Immature natural killer cell (primary cell): ENCODE data around the gene TTC16. TPM values are rescaled to one million over a fixed set of nuclear protein-coding genes. Genes with fewer than 3 reads are reported as not detected.

Experiments
- DNase-seq, 3 donors: peaks; one replicate each; pipeline ENCODE4 v3.0.0; 2022; ENCODE audit warnings: mixed read lengths in 1 of 3
- H3K27ac Mint-ChIP-seq, 6 donors: one replicate each; pipeline ENCODE4 v1.8.0; 2020; ENCODE audit warnings: mixed read lengths in 6 of 6, mild to moderate bottlenecking in 5 of 6, inconsistent platforms in 4 of 6, moderate library complexity in 3 of 6
- H3K27me3 Mint-ChIP-seq, 3 donors: one replicate each; pipeline ENCODE4 v1.8.0; 2020 to 2021; ENCODE audit warnings: low read depth in 3 of 3, mild to moderate bottlenecking in 3 of 3, mixed read lengths in 3 of 3, moderate library complexity in 3 of 3, inconsistent platforms in 1 of 3
- H3K36me3 Mint-ChIP-seq, 3 donors: one replicate each; pipeline ENCODE4 v1.8.0; 2020; ENCODE audit warnings: mixed read lengths in 3 of 3, inconsistent platforms in 2 of 3, mild to moderate bottlenecking in 2 of 3
- H3K4me1 Mint-ChIP-seq, 2 donors: one replicate each; pipeline ENCODE4 v1.8.0; 2020; ENCODE audit warnings: inconsistent platforms in 2 of 2, mild to moderate bottlenecking in 2 of 2, mixed read lengths in 2 of 2, moderate library complexity in 1 of 2
- H3K4me3 Mint-ChIP-seq, 5 donors: one replicate each; pipeline ENCODE4 v1.8.0; 2020; ENCODE audit warnings: mild to moderate bottlenecking in 5 of 5, mixed read lengths in 5 of 5, inconsistent platforms in 3 of 5, moderate library complexity in 3 of 5
- H3K9me3 Mint-ChIP-seq, 6 donors: one replicate each; pipeline ENCODE4 v1.8.0; 2020; ENCODE audit warnings: mild to moderate bottlenecking in 6 of 6, mixed read lengths in 6 of 6, inconsistent platforms in 4 of 6, moderate library complexity in 3 of 6
- polyA plus RNA-seq, 3 donors: library from polyadenylated mRNA; unstranded; fragments of 300-500 nt; fragmentation: Illumina TruSeq; gene quantifications; one replicate each; pipeline ENCODE4 v1.2.3, GENCODE V29; 2021

The TTC16 gene
- polyA plus RNA-seq, 3 donors from 2014 or later: 1.3 to 2.4 TPM; not detected in 1

DNA sequence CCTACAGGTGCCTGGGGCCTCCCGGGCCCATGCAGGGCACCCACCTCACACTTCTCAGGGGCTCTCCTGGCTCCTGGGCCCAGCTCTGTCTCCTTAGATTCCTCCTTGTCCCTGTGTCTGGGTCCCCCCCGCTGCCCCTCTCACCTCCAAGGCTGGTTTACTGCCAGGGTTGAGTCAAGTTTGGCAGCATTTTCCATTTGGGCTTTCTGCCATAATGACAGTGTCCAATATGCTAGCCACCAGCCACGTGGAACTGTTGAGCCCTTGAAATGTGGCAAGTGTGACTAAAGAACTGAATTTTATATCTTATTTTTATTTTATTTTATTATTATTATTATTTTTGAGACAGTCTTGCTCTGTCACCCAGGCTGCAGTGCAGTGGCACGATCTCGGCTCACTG is 1.9 kb downstream of the TTC16 start:
- Mint-ChIP-seq H3K36me3 (no peaks in the 10 kb centered on the region), H3K9me3 (no peaks in the 10 kb centered on the region), H3K4me3 (peak overlapping the region in 1 of 5 donors; percentile 45), H3K27ac (peak overlapping the region in 2 of 6 donors; percentile 57 to 77), H3K27me3 (peaks cover 3 to 7% (median 3%) of the 10 kb centered on the region in 3 donors), H3K4me1 (peaks cover 24 to 35% of the 10 kb centered on the region in 2 donors)
- no peak for DNase-seq

DNA sequence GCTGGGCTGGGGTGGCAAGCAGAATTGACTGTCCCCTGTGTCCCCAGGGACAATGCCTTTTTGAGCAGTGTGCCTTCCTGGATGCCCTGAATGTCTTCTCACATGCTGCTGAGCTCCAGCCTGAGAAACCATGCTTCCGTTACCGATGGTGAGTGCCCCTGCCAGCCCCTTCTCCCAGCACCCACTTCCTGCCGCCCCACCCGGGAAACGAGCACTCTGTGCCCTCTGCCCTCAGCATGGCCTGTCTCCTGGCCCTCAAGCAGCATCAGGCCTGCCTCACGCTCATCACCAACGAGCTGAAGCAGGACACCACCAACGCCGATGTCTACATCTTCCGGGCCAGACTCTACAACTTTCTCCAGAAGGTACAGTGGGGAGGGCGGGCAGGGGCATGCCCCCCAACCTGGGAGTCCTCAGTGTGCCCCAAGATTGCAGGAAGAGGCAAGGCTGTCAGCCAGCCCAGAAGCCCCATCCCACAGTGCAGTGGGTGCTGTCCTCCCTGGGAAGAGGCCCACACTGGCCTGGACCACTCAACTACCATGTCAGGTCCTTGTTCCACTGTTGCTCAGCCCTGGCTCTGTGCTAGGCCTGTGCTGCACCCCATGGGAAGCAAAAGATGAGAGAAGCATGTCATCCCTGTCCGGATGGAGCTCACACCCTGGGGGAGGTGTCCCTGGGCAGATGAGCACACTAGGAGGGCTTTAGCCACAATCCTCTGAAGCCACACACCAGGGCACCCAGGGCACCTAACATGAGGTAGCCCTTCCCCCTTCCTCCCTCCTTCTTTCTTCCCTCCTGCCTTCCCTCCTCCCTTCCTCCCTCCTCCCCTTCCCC is 4.4 kb downstream of the TTC16 start:
- Mint-ChIP-seq H3K4me1 (peaks cover 23 to 26% of the 10 kb centered on the region in 2 donors), H3K9me3 (no peaks in the 10 kb centered on the region), H3K27ac (peak overlapping the region; percentile 60 to 95 (median 86)), H3K27me3 (peaks cover 3 to 8% (median 3%) of the 10 kb centered on the region in 3 donors), H3K36me3 (no peaks in the 10 kb centered on the region), H3K4me3 (peak overlapping the region; percentile 43 to 75 (median 66))
- DNase-seq: peak in 1 of 3 donors; percentile 62

DNA sequence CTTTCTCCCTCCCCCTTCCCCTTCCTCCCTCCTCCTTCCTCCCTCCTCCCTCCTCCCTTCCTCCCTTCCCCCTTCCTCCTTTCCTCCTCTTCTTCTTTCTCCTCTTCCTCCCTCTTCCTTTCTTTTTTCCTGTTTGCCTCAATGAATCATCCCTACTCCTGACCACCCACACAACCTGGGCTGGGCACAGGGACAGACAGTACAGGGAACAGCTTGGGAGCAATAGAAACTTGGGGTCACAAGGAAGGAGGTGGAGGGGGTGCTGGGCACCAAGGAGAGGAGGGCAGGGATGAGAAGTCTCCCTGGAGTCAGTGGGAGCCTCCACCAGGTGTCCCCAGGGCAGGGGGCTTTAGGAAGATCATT is 5.0 kb downstream of the TTC16 start:
- peak overlapping the region; percentile 45 to 86 (median 58) for H3K4me3 Mint-ChIP-seq
- H3K4me1 Mint-ChIP-seq: peaks cover 17 to 24% of the 10 kb centered on the region in 2 donors
- H3K27me3 Mint-ChIP-seq: peaks cover 3 to 4% (median 3%) of the 10 kb centered on the region in 3 donors
- no peak for DNase-seq
- H3K27ac Mint-ChIP-seq: peak overlapping the region; percentile 60 to 91 (median 82)
- H3K36me3 Mint-ChIP-seq: no peaks in the 10 kb centered on the region
- H3K9me3 Mint-ChIP-seq: no peaks in the 10 kb centered on the region

DNA sequence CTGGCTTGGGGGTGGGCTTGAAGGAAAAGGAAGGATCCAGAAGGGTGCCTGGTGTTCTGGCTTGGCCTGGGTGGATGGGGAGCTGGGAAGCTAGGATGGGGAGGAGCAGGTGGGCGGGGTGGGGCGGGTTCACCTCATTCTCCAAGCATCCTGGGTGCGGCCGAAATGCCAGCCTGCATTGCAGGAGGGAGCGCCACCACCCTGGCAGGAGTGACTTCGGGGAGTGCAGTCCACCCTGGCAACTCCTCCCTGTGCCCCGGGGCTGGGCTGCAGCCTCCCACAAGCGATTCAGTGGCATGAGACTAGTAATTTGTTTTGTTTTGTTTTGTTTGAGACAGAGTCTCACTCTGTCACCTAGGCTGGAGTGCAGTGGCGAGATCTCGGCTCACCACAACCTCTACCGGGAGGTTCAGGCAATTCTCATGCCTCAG is 5.5 kb downstream of the TTC16 start:
- peak in 1 of 3 donors; percentile 52 for DNase-seq
- Mint-ChIP-seq H3K9me3 (no peaks in the 10 kb centered on the region), H3K27me3 (peaks cover 2 to 3% (median 2%) of the 10 kb centered on the region in 3 donors), H3K36me3 (no peaks in the 10 kb centered on the region), H3K4me1 (peaks cover 13 to 19% of the 10 kb centered on the region in 2 donors), H3K27ac (peak overlapping the region; percentile 60 to 91 (median 82)), H3K4me3 (peak overlapping the region; percentile 52 to 86 (median 66))

DNA sequence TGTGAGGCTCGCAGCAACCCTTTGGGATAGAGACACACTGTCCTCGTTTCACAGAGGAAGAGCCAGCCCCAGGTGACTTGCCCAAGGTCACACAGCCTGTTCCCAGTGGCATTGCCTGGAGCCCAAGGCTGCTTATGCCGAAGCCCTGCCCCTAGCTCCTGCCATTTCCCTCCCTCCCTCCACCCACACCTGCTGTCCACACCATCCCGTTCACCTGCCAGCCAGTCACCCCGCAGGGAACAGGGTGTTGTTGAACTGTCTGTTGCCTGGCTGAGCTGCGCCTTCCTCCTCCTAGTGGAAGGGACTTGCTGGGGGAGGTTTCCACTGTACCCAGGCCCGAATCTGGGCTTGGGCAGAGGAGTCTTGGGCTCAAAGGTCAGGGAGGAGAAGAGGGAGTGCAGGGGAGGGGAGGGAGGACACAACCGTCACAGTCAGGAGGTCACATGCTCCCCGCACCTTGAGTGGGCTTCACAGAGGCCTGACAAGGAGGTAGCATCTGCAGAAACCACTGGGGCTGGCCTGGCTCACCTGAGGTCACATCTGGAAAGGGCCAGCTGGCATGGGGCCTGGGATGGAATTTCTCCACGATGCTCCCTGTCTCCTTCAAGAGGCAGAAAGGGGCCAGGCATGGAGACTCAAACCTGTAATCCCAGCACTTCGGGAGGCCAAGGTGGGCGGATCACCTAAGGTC is 6.3 kb downstream of the TTC16 start:
- Mint-ChIP-seq H3K4me1 (peaks cover 13 to 19% of the 10 kb centered on the region in 2 donors), H3K27ac (peak overlapping the region in 5 of 6 donors; percentile 17 to 91 (median 60)), H3K9me3 (no peaks in the 10 kb centered on the region), H3K27me3 (peaks cover 2 to 3% (median 2%) of the 10 kb centered on the region in 3 donors), H3K36me3 (no peaks in the 10 kb centered on the region), H3K4me3 (peak overlapping the region in 2 of 5 donors; percentile 10 to 86)
- DNase-seq: no peak

DNA sequence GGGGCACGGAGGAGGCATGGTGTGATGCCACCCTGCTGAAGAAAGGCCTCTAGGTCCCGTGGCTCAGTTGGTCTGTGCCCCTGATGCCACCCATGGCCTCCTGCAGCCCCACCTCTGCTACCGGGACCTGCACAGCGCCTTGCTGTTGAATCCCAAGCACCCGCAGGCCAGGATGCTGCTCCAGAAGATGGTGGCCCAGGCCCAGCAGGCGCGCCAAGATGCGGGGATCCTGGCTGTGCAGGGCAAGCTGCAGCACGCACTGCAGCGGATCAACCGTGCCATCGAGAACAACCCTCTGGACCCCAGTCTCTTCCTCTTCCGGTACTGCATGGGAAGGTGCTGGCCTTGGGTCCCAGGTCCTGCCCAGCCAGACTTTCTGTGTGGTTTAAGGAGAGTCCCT is 7.1 kb downstream of the TTC16 start:
- Mint-ChIP-seq H3K27me3 (peaks cover 2 to 3% (median 2%) of the 10 kb centered on the region in 3 donors), H3K4me3 (peak overlapping the region in 1 of 5 donors; percentile 29), H3K36me3 (no peaks in the 10 kb centered on the region), H3K4me1 (peaks cover 13 to 19% of the 10 kb centered on the region in 2 donors), H3K27ac (peak overlapping the region in 1 of 6 donors; percentile 62), H3K9me3 (no peaks in the 10 kb centered on the region)
- no peak for DNase-seq

DNA sequence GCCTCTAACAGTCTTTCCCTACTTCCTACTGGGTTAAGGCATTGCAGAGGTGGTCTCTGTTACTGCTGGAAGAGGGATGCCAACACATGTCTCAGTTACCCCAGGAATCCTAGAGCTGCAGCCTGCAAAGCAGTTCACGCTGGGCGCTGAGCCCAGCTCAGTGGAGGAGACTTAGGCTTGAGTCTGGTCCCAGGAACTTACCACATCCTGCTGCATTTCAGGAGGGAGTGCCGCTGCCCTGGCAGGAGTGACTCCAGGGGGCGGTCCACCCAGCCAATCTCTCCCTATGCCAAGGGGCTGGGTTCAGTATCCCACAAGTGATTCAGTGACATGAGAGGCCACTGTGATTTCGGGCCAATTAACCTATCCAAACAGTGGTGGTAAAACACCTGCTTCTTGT is 7.6 kb downstream of the TTC16 start:
- H3K4me1 Mint-ChIP-seq: peaks cover 13 to 19% of the 10 kb centered on the region in 2 donors
- no peak for DNase-seq
- no peaks in the 10 kb centered on the region for H3K36me3 Mint-ChIP-seq
- H3K9me3 Mint-ChIP-seq: no peaks in the 10 kb centered on the region
- H3K4me3 Mint-ChIP-seq: peak overlapping the region in 1 of 5 donors; percentile 29
- peaks cover 2 to 3% (median 2%) of the 10 kb centered on the region in 3 donors for H3K27me3 Mint-ChIP-seq
- H3K27ac Mint-ChIP-seq: peak overlapping the region in 1 of 6 donors; percentile 62

DNA sequence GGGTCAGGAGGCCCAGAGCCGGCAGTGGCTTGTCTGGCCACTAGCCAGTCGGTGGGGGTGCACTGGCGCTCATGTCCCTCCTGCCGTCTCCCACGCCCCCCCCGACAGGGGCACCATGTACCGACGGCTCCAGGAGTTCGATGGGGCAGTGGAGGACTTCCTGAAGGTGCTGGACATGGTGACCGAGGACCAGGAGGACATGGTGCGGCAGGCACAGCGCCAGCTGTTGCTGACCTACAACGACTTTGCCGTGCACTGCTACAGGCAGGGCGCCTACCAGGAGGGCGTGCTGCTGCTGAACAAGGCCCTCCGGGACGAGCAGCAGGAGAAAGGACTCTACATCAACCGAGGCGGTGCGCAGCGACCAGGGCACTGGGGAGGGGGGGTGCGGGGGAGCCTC is 8.1 kb downstream of the TTC16 start:
- no peaks in the 10 kb centered on the region for H3K9me3 Mint-ChIP-seq
- no peak for DNase-seq
- H3K27ac Mint-ChIP-seq: no peak overlapping the region
- H3K4me1 Mint-ChIP-seq: peaks cover 13 to 19% of the 10 kb centered on the region in 2 donors
- H3K36me3 Mint-ChIP-seq: no peaks in the 10 kb centered on the region
- peaks cover 2 to 3% (median 2%) of the 10 kb centered on the region in 3 donors for H3K27me3 Mint-ChIP-seq
- no peak overlapping the region for H3K4me3 Mint-ChIP-seq

DNA sequence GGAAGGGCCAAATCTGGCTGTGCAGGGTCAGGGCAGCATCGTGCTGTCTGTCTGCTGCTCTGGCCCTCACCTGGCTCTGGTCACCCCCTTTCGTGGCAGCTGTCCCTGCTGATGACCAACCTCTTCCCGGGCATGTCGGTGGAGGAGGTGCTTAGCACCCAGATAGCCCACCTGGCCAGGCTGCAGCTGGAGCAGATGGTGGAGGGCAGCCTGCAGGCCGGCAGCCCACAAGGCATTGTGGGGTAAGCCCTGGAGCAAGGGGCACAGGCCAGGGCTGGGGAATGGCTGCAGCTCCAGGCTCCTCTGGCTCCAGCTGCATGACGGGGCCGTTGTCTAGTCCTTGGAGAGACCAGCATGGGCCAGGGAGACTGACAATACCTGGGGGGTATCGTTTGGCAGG is 11.0 kb downstream of the TTC16 start:
- Mint-ChIP-seq H3K4me3 (no peak overlapping the region), H3K27me3 (peaks cover 0 to 3% (median 1%) of the 10 kb centered on the region in 3 donors), H3K36me3 (no peaks in the 10 kb centered on the region), H3K4me1 (no peaks in the 10 kb centered on the region), H3K9me3 (no peaks in the 10 kb centered on the region), H3K27ac (no peak overlapping the region)
- no peak for DNase-seq

DNA sequence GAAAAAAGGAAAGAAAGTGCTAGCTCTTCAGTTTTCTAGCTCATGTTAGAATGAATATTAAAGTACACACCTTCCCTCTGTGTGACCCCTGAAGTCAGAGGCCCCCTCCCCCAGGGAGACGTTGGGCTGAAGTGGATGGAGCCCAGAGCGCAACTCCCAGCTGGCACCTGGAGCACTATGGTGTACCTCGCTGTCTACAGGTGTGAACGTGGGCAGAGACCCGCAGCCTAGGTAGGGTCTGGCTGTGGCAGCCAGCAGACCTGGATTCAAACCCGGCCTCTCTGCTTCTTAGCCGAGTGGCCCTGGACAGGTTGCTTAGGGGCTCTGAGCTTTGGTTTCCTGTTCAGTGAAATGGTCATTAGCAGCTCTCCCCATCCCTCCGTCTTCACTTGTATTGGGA is 12.9 kb downstream of the TTC16 start:
- Mint-ChIP-seq H3K4me1 (peaks cover 3 to 4% of the 10 kb centered on the region in 2 donors), H3K27me3 (peaks cover 0 to 5% (median 1%) of the 10 kb centered on the region in 3 donors), H3K36me3 (no peaks in the 10 kb centered on the region), H3K27ac (no peak overlapping the region), H3K9me3 (no peaks in the 10 kb centered on the region), H3K4me3 (no peak overlapping the region)
- no peak for DNase-seq

DNA sequence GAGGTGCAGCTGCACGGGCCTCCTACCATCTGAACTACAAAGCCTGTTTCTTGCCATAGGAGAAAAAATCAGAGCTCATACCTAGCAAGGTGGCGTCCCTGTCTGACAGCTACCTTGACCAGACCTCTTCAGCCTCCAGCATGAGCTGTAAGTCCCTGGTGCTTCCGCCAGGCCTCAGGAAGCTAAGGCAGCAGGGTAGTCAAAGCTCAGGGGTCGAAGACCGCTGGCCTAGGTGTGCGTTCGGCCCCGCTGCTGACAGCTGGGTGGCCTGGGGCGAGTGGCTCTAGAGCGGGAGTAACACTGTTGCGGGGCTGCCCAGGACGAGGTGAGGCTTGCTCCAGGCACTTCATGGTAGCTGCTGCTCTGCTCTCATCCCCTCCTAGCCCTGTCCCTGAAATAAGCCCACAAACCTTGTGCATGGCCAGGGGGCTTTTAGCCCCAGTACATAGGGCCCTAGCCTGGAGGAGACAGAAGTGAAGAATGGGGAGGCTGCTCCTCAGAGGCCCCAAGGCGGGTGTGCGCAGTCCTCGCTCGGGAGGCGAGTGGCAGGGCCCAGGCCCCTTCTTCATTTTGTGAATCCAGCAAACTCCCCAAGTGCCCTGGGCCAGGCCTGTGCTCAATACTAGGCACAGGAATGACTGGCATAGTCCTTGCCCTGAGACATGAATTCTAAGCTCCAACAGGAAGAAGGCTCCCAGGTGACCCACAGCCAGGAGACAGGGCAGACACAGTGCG is 13.8 kb downstream of the TTC16 start:
- Mint-ChIP-seq H3K4me3 (no peak overlapping the region), H3K36me3 (no peaks in the 10 kb centered on the region), H3K4me1 (peaks cover 11% of the 10 kb centered on the region in 2 donors), H3K9me3 (no peaks in the 10 kb centered on the region), H3K27ac (peak overlapping the region in 2 of 6 donors; percentile 17 to 49), H3K27me3 (peaks cover 0 to 4% (median 3%) of the 10 kb centered on the region in 3 donors)
- no peak for DNase-seq

DNA sequence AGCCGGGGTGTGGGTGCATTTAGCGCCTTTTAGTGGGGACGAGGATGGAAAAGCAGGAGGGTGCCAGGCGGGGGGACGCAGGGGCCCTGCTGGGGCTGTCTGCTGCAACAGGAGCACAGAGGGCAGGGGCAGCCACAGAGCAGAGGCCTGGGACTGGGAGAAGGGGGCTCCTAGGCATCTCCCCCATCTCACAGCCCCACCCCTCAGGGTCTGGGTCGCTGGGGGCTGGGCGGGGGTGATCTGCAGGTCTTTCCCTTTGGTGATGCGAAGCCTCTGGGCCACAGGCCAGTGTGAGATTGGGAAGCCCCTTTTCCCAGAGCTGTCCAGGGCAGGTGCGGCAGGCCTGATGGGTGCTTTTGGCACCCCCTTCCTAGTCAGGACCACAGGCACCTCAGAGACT is 14.4 kb downstream of the TTC16 start:
- H3K4me1 Mint-ChIP-seq: peaks cover 12% of the 10 kb centered on the region in 2 donors

DNA sequence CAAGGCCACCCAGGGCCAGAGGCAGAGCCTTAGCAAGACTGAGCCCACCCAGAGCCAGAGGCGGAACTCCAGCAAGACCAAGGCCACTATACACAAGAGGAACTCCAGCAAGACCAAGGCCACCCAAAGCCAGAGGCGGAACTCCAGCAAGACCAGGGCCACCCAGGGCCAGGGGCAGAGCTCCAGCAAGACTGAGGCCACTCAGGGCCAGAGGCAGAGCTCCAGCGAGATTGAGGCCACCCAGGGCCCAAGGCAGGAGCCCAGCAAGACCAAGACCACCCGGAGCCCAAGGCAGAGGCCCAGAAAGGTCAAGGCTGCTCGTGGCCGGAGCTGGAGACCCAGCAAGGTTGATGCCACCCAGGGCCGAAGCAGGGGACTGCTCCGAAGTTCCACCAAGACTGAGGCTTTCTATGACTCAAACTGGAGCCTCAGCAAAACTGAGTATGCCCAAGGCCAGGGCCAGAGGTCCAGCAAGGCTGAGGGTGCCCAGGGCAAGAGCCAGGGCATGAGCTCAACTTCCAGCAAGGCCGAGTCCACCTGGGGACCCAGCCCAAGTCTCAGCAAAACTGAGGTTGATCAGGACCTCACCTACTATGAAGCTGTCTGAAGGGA is 15.0 kb downstream of the TTC16 start:
- no peak overlapping the region for H3K4me3 Mint-ChIP-seq

More for the DNA sequence above, 14.4 kb downstream of the TTC16 start:
- no peaks in the 10 kb centered on the region for H3K36me3 Mint-ChIP-seq
- no peak overlapping the region for H3K27ac Mint-ChIP-seq
- DNase-seq: no peak
- H3K27me3 Mint-ChIP-seq: peaks cover under 1 to 6% (median 4%) of the 10 kb centered on the region in 3 donors
- no peaks in the 10 kb centered on the region for H3K9me3 Mint-ChIP-seq
- H3K4me3 Mint-ChIP-seq: no peak overlapping the region

More for the DNA sequence above, 15.0 kb downstream of the TTC16 start:
- DNase-seq: no peak
- Mint-ChIP-seq H3K4me1 (peaks cover 17 to 19% of the 10 kb centered on the region in 2 donors), H3K36me3 (no peaks in the 10 kb centered on the region), H3K9me3 (no peaks in the 10 kb centered on the region), H3K27me3 (peaks cover 5 to 9% (median 5%) of the 10 kb centered on the region in 3 donors), H3K27ac (peak overlapping the region in 1 of 6 donors; percentile 69)
